Thoracic aorta (tissue), 2 donors: Measurements from ENCODE around the gene MRPL1. TPM values are rescaled to one million over a fixed set of nuclear protein-coding genes. Genes with fewer than 3 reads are reported as not detected.

ENCODE experiments used
- ATAC-seq: fragments of 150-250 bp; one replicate; pipeline ENCODE4 v1.8.0; 2017; ENCODE audit warnings: low read depth; ENCODE audit not compliant: insufficient number of reproducible peaks, low FRiP score
- DNase-seq: peaks from one replicate; pipeline ENCODE4 v3.0.0-alpha.2; 2020; ENCODE audit warnings: low spot score
- H3K27ac ChIP-seq, 2 donors: fragments of 200-600 bp; sonication (generic); 1 replicate in 1 of 2; 2 replicates in 1 of 2; pipeline ENCODE4 v1.5.1; 2016; ENCODE audit warnings: mild to moderate bottlenecking in 2 of 2, moderate library complexity in 2 of 2
- H3K27me3 ChIP-seq: fragments of 200-600 bp; sonication (generic); replicated peaks from 2 replicates; pipeline ENCODE4 v1.6.0; 2016; ENCODE audit warnings: mild to moderate bottlenecking; ENCODE audit not compliant: insufficient read depth
- H3K36me3 ChIP-seq: fragments of 200-600 bp; sonication (generic); one replicate; pipeline ENCODE4 v1.5.1; 2016
- H3K4me1 ChIP-seq, 2 donors: fragments of 200-600 bp; sonication (generic); 1 replicate in 1 of 2; 2 replicates in 1 of 2; pipeline versions ENCODE4 v1.5.1 to v1.6.0; 2016; ENCODE audit warnings: low read depth in 2 of 2, mild to moderate bottlenecking in 1 of 2; ENCODE audit not compliant: control insufficient read depth in 1 of 2
- H3K4me3 ChIP-seq: fragments of 200-600 bp; sonication (generic); 2 replicates; pipeline ENCODE4 v1.5.1; 2016; ENCODE audit warnings: mild to moderate bottlenecking
- H3K9me3 ChIP-seq: fragments of 200-600 bp; sonication (generic); 2 replicates; pipeline ENCODE4 v1.5.1; 2016
- CTCF ChIP-seq: fragments of 200-600 bp; sonication (generic); IDR thresholded peaks from one replicate; pipeline ENCODE4 v1.5.1; 2019; ENCODE audit warnings: antibody characterized with exemption
- total RNA-seq, 2 donors: library from RNA; depleted of rRNA; stranded (reverse); fragments of >200 nt; gene quantifications; one replicate each; pipeline versions ENCODE4 v1.1.0 to v1.2.3, GENCODE V29; 2016

The MRPL1 gene
- total RNA-seq, 2 donors from 2014 or later, result 6.1 to 22.5 TPM

GRCh38 chr4:77849278-77849965 lies 13.2 kb upstream of the MRPL1 start:
- H3K36me3 ChIP-seq, result no peaks in the 10 kb centered on the region
- no peak for ATAC-seq
- no peak overlapping the region for H3K27ac ChIP-seq
- peaks cover 5% of the 10 kb centered on the region for H3K27me3 ChIP-seq
- no peak overlapping the region for H3K4me3 ChIP-seq
- H3K4me1 ChIP-seq, result no peaks in the 10 kb centered on the region
- DNase-seq, result no peak
- TF ChIP-seq CTCF, result no peak
- H3K9me3 ChIP-seq, result no peaks in the 10 kb centered on the region

- Histone ChIP-seq H3K27me3 (no peaks in the 10 kb centered on the region), H3K36me3 (no peaks in the 10 kb centered on the region), H3K4me1 (peaks cover 0 to 4% of the 10 kb centered on the region in 2 donors), H3K4me3 (no peak overlapping the region), H3K27ac (no peak overlapping the region), H3K9me3 (no peaks in the 10 kb centered on the region)
- no peak for ATAC-seq
- no peak for DNase-seq
- no peak for TF ChIP-seq CTCF
Observed at GRCh38 chr4:77852892-77853495, 9.6 kb upstream of the MRPL1 start.

GRCh38 chr4:77854431-77855111 lies 8.1 kb upstream of the MRPL1 start:
- no peaks in the 10 kb centered on the region for H3K9me3 ChIP-seq
- H3K36me3 ChIP-seq, result no peaks in the 10 kb centered on the region
- no peaks in the 10 kb centered on the region for H3K27me3 ChIP-seq
- no peak for TF ChIP-seq CTCF
- no peak overlapping the region for H3K4me3 ChIP-seq
- ATAC-seq, result no peak
- peak overlapping the region in 1 of 2 donors; percentile 39 for H3K27ac ChIP-seq
- no peak for DNase-seq
- H3K4me1 ChIP-seq, result peaks cover 0 to 4% of the 10 kb centered on the region in 2 donors

GRCh38 chr4:77856152-77856551 lies 6.5 kb upstream of the MRPL1 start:
- H3K4me3 ChIP-seq, result no peak overlapping the region
- TF ChIP-seq CTCF, result no peak
- no peaks in the 10 kb centered on the region for H3K9me3 ChIP-seq
- DNase-seq (no peak), ATAC-seq (no peak)
- peaks cover 0 to 4% of the 10 kb centered on the region in 2 donors for H3K4me1 ChIP-seq
- H3K36me3 ChIP-seq, result no peaks in the 10 kb centered on the region
- no peak overlapping the region for H3K27ac ChIP-seq
- no peaks in the 10 kb centered on the region for H3K27me3 ChIP-seq

- no peak for DNase-seq
- ATAC-seq, result no peak
- no peak for TF ChIP-seq CTCF
- Histone ChIP-seq H3K36me3 (no peaks in the 10 kb centered on the region), H3K9me3 (no peaks in the 10 kb centered on the region), H3K27ac (no peak overlapping the region), H3K27me3 (no peaks in the 10 kb centered on the region), H3K4me3 (no peak overlapping the region), H3K4me1 (peaks cover 5 to 17% of the 10 kb centered on the region in 2 donors)
Observed at GRCh38 chr4:77859256-77859655, 3.4 kb upstream of the MRPL1 start.
